ENCODE data around the gene OXER1. TPM values are rescaled to one million over a fixed set of nuclear protein-coding genes. Genes with fewer than 3 reads are reported as not detected.

The OXER1 gene
- total and polyA plus RNA-seq, 9 donors, result 0.37 to 7.8 (median 5.8) TPM

DNA sequence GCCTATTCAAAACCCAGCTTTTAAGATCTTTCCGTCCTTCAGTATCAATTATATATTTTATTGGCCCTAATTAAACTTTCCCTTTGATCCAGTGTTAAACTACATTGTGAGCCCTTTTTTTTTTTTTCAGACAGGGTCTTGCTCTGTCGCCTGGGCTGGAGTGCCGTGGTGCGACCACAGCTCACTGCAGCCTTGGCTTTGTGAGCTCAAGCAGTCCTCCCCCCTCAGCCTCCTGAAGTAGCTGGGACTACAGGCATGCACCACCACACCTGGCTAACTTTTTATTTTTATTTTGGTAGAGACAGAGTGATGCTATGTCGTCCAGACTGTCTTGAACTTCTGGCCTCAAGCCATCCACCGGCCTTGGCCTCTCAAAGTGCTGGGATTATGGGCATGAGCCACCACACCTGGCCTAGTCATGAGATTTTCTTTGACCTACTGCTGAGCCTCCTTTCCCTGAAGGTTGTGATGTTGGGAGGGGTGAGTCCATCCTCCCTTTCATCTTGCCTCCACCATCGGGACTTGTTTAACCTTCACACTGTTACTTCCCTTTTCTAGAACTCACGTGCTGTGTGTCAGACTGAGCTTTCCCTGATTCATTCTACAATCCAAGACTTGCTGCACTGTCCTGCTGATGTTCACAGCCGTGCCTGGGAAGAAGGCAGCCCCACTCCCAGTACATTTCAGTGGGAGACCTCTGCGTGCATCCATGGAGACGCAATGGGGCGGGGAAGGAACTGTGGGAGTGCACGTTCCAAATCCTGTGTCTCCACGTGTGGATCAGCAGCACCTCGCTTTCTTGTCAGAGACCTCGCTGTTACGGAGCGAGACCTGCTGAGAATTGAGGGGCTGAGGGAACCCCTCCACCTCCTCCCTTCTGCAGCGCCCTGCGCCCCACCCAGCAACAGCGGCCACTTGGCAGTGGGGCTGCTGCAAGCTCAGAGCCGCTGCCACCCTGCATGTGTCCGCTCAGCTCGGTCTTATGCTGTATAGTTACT lies 10.8 kb downstream of the OXER1 start:
- TF ChIP-seq EP300 (IDR thresholded peaks at IDR 0.05) (no peak), POLR2A (IDR thresholded peaks at IDR 0.05) (no peak)
- TF ChIP-seq, protein P1, sequence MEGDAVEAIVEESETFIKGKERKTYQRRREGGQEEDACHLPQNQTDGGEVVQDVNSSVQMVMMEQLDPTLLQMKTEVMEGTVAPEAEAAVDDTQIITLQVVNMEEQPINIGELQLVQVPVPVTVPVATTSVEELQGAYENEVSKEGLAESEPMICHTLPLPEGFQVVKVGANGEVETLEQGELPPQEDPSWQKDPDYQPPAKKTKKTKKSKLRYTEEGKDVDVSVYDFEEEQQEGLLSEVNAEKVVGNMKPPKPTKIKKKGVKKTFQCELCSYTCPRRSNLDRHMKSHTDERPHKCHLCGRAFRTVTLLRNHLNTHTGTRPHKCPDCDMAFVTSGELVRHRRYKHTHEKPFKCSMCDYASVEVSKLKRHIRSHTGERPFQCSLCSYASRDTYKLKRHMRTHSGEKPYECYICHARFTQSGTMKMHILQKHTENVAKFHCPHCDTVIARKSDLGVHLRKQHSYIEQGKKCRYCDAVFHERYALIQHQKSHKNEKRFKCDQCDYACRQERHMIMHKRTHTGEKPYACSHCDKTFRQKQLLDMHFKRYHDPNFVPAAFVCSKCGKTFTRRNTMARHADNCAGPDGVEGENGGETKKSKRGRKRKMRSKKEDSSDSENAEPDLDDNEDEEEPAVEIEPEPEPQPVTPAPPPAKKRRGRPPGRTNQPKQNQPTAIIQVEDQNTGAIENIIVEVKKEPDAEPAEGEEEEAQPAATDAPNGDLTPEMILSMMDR (IDR thresholded peaks at IDR 0.05), result no peak
- intact Hi-C loops (cut with DNase I), result no loop called here
- WGBS, 3 donors, result 64 to 71% (median 64%) methylated on average over 24 of the region's 24 CpGs
- no peak overlapping the region for H3K4me3 ChIP-seq
- no peaks in the 10 kb centered on the region for H3K27me3 ChIP-seq
- no peak overlapping the region for H3K27ac ChIP-seq
- DNase-seq, result no peak
- no peaks in the 10 kb centered on the region for H3K9me3 ChIP-seq
- no peaks in the 10 kb centered on the region for H3K36me3 ChIP-seq
- peaks cover 12% of the 10 kb centered on the region for H3K4me1 ChIP-seq (ENCODE audit: insufficient read depth)

DNA sequence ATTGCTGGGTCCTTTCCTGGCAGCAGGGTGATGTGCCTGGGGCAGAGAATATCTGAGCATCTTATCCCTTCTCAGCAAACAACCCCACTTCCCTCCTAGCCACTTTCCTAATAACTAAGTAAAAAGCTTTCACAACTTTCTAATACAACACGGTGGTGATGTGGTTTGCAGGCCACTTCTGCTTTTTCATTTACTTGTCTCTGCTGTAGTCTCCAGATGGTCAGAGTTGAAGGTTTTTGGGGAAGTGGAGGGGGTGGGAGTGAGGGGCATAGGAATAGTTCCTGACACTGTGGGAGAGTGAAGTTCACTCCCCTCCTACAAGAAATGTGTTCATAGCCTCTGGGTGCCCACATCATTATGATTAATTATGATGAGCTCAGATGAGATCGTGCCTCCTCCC lies 11.6 kb downstream of the OXER1 start:
- intact Hi-C loops (cut with DNase I), result no loop called here
- Histone ChIP-seq H3K9me3 (no peaks in the 10 kb centered on the region), H3K27ac (no peak overlapping the region), H3K4me1 (ENCODE audit: insufficient read depth) (peaks cover 12% of the 10 kb centered on the region), H3K4me3 (no peak overlapping the region), H3K36me3 (no peaks in the 10 kb centered on the region), H3K27me3 (no peaks in the 10 kb centered on the region)
- DNase-seq, result no peak
- 58 to 83% (median 73%) methylated on average over 2 of the region's 2 CpGs for WGBS, 3 donors
- TF ChIP-seq POLR2A (IDR thresholded peaks at IDR 0.05), result no peak
- no peak for TF ChIP-seq EP300 (IDR thresholded peaks at IDR 0.05)
- TF ChIP-seq, protein P1 (IDR thresholded peaks at IDR 0.05), result no peak

- Histone ChIP-seq H3K9me3 (no peaks in the 10 kb centered on the region), H3K27me3 (no peaks in the 10 kb centered on the region), H3K36me3 (no peaks in the 10 kb centered on the region), H3K4me3 (no peak overlapping the region), H3K4me1 (ENCODE audit: insufficient read depth) (peaks cover 8% of the 10 kb centered on the region), H3K27ac (no peak overlapping the region)
- DNase-seq, result no peak
- no peak for TF ChIP-seq POLR2A (IDR thresholded peaks at IDR 0.05)
- TF ChIP-seq EP300 (IDR thresholded peaks at IDR 0.05), result no peak
- TF ChIP-seq, protein P1 (IDR thresholded peaks at IDR 0.05), result no peak
- 93 to 98% (median 97%) methylated on average over 4 of the region's 4 CpGs for WGBS, 3 donors
- intact Hi-C loops (cut with DNase I), result no loop called here
Measured at GRCh38 chr2:42748840-42749239, 15.1 kb downstream of the OXER1 start.

- intact Hi-C loops (cut with DNase I), result no loop called here
- TF ChIP-seq EP300 (IDR thresholded peaks at IDR 0.05) (no peak), POLR2A (IDR thresholded peaks at IDR 0.05) (no peak)
- TF ChIP-seq, protein P1 (IDR thresholded peaks at IDR 0.05), result no peak
- Histone ChIP-seq H3K27ac (no peak overlapping the region), H3K9me3 (no peaks in the 10 kb centered on the region), H3K36me3 (no peaks in the 10 kb centered on the region), H3K4me3 (no peak overlapping the region), H3K4me1 (ENCODE audit: insufficient read depth) (no peaks in the 10 kb centered on the region), H3K27me3 (no peaks in the 10 kb centered on the region)
- no peak for DNase-seq
- 96 to 97% (median 97%) methylated on average over 3 of the region's 3 CpGs for WGBS, 3 donors
Measured at GRCh38 chr2:42747422-42747821, 16.5 kb downstream of the OXER1 start.
